ENCODE measurements around the gene ASTN2.
A peak's percentile ranks its signal among the peaks of the same experiment; 100 is the strongest.

The ASTN2 gene

GRCh38 chr9:116646661-116647514 is 768.0 kb downstream of the ASTN2 start:
- peak; percentile 53 to 65 for DNase-seq

- no peak for DNase-seq
Measured at GRCh38 chr9:116644091-116644688, 770.7 kb downstream of the ASTN2 start.

- DNase-seq, result no peak
Measured at GRCh38 chr9:116643691-116644090, 771.2 kb downstream of the ASTN2 start.

GRCh38 chr9:116641292-116642059 is 773.4 kb downstream of the ASTN2 start:
- no peak for DNase-seq

GRCh38 chr9:116639251-116639741 is 775.6 kb downstream of the ASTN2 start:
- DNase-seq, result no peak

GRCh38 chr9:116635908-116636307 is 778.9 kb downstream of the ASTN2 start:
- no peak for DNase-seq

GRCh38 chr9:116632990-116633838 is 781.6 kb downstream of the ASTN2 start:
- no peak for DNase-seq

GRCh38 chr9:116629634-116630033 is 785.2 kb downstream of the ASTN2 start:
- no peak for DNase-seq

GRCh38 chr9:116628716-116629115 is 786.1 kb downstream of the ASTN2 start:
- no peak for DNase-seq

- DNase-seq, result no peak
Measured at GRCh38 chr9:116627433-116627832, 787.4 kb downstream of the ASTN2 start.

- no peak for DNase-seq
Measured at GRCh38 chr9:116626762-116627161, 788.1 kb downstream of the ASTN2 start.

GRCh38 chr9:116623715-116624114 is 791.1 kb downstream of the ASTN2 start:
- no peak for DNase-seq

- DNase-seq, result no peak
Measured at GRCh38 chr9:116617389-116617788, 797.5 kb downstream of the ASTN2 start.

GRCh38 chr9:116616304-116616914 is 798.4 kb downstream of the ASTN2 start:
- no peak for DNase-seq

GRCh38 chr9:116608064-116608463 is 806.8 kb downstream of the ASTN2 start:
- no peak for DNase-seq

GRCh38 chr9:116605904-116606341 is 808.9 kb downstream of the ASTN2 start:
- no peak for DNase-seq

- no peak for DNase-seq
Measured at GRCh38 chr9:116605060-116605459, 809.8 kb downstream of the ASTN2 start.

- DNase-seq, result no peak
Measured at GRCh38 chr9:116604251-116604650, 810.6 kb downstream of the ASTN2 start.

- DNase-seq, result no peak
Measured at GRCh38 chr9:116599342-116599884, 815.4 kb downstream of the ASTN2 start.

GRCh38 chr9:116596646-116597045 is 818.2 kb downstream of the ASTN2 start:
- DNase-seq, result no peak

GRCh38 chr9:116594547-116594946 is 820.3 kb downstream of the ASTN2 start:
- DNase-seq, result peak; percentile 3 to 11

- DNase-seq, result no peak
Measured at GRCh38 chr9:116592970-116593369, 821.9 kb downstream of the ASTN2 start.
